Brain pericyte (primary cell): Measurements from ENCODE around the gene CTTN.

Experiments used
- DNase-seq: peaks from one replicate; pipeline ENCODE4 v3.0.0-alpha.2; 2012; ENCODE audit warnings: low read depth, low spot score

Gene CTTN

GRCh38 chr11:70428701-70429427, 30.5 kb downstream of the CTTN start:
- DNase-seq: no peak

- DNase-seq: no peak
These were observed 31.0 kb downstream of the CTTN start for GRCh38 chr11:70429428-70429705.

- no peak for DNase-seq
These were observed 31.6 kb downstream of the CTTN start for GRCh38 chr11:70429724-70430521.

GRCh38 chr11:70430671-70431574, 32.6 kb downstream of the CTTN start:
- no peak for DNase-seq

- no peak for DNase-seq
These were observed 33.3 kb downstream of the CTTN start for GRCh38 chr11:70431611-70432010.

- no peak for DNase-seq
These were observed 33.7 kb downstream of the CTTN start for GRCh38 chr11:70432065-70432464.

- DNase-seq: no peak
These were observed 34.3 kb downstream of the CTTN start for GRCh38 chr11:70432580-70432979.

GRCh38 chr11:70433038-70433437, 34.7 kb downstream of the CTTN start:
- DNase-seq: no peak

- DNase-seq: no peak
These were observed 35.2 kb downstream of the CTTN start for GRCh38 chr11:70433526-70433925.

- no peak for DNase-seq
These were observed 35.9 kb downstream of the CTTN start for GRCh38 chr11:70433966-70434812.

GRCh38 chr11:70434813-70435278, 36.5 kb downstream of the CTTN start:
- no peak for DNase-seq

- no peak for DNase-seq
These were observed 37.0 kb downstream of the CTTN start for GRCh38 chr11:70435361-70435760.

- no peak for DNase-seq
These were observed 37.6 kb downstream of the CTTN start for GRCh38 chr11:70435765-70436500.

- DNase-seq: no peak
These were observed 38.2 kb downstream of the CTTN start for GRCh38 chr11:70436501-70436860.

GRCh38 chr11:70437111-70437784, 38.9 kb downstream of the CTTN start:
- no peak for DNase-seq

- DNase-seq: no peak
These were observed 41.9 kb downstream of the CTTN start for GRCh38 chr11:70440206-70440605.

- no peak for DNase-seq
These were observed 45.4 kb downstream of the CTTN start for GRCh38 chr11:70443773-70444030.

GRCh38 chr11:70445091-70445490, 46.8 kb downstream of the CTTN start:
- no peak for DNase-seq

GRCh38 chr11:70445605-70446004, 47.3 kb downstream of the CTTN start:
- no peak for DNase-seq

GRCh38 chr11:70448983-70449567, 50.7 kb downstream of the CTTN start:
- DNase-seq: no peak
